HCT116 (cell line): ENCODE measurements around the gene SESN3.

Source experiments
- CTCF ChIP-seq, 3 experiments: fragments of 200-600 bp in 1 of 3; sonication (generic) in 1 of 3; IDR thresholded peaks in 2 of 3; conservative IDR thresholded peaks in 1 of 3; 2 replicates each; pipeline ENCODE4 v1.5.1; 2012 to 2017; ENCODE audit warnings: low read depth in 2 of 3, low read length in 2 of 3, antibody characterized with exemption in 1 of 3, borderline replicate concordance in 1 of 3, control low read depth in 1 of 3, mild to moderate bottlenecking in 1 of 3, mixed read lengths in 1 of 3, mixed run types in 1 of 3, moderate library complexity in 1 of 3; ENCODE audit not compliant: insufficient read depth in 1 of 3
- POLR2A ChIP-seq: IDR thresholded peaks from 2 replicates; pipeline ENCODE4 v1.7.0; 2011; ENCODE audit warnings: borderline replicate concordance; ENCODE audit not compliant: insufficient read depth, insufficient read length; ENCODE audit errors: extremely low read depth

GRCh38 chr11:95245581-95245980 lies 14.6 kb upstream of the SESN3 start:
- TF ChIP-seq POLR2A = no peak
- TF ChIP-seq CTCF (IDR thresholded peaks at IDR 0.05 in 2 of 3, conservative IDR thresholded peaks at IDR 0.05 in 1 of 3; ENCODE audit: borderline replicate concordance in 1 of 3, insufficient read depth in 1 of 3, low read depth in 2 of 3, low read length in 2 of 3) = no peak
